Osteocyte (in vitro differentiated cells): ENCODE measurements around the gene TBL1X. TPM values are rescaled to one million over a fixed set of nuclear protein-coding genes. Genes with fewer than 3 reads are reported as not detected.

Source experiments
- DNase-seq: peaks from one replicate; pipeline ENCODE4 v3.0.0; 2021; ENCODE audit warnings: mixed read lengths; ENCODE audit not compliant: unreplicated experiment; ENCODE audit errors: extremely low spot score
- H3K27ac Mint-ChIP-seq: one replicate; pipeline ENCODE4 v1.8.0; 2021; ENCODE audit warnings: mild to moderate bottlenecking, mixed read lengths; ENCODE audit not compliant: unreplicated experiment
- H3K27me3 Mint-ChIP-seq: one replicate; pipeline ENCODE4 v1.8.0; 2021; ENCODE audit warnings: mixed read lengths; ENCODE audit not compliant: unreplicated experiment
- H3K36me3 Mint-ChIP-seq: one replicate; pipeline ENCODE4 v1.8.0; 2021; ENCODE audit warnings: mixed read lengths; ENCODE audit not compliant: unreplicated experiment
- H3K4me1 Mint-ChIP-seq: one replicate; pipeline ENCODE4 v1.8.0; 2021; ENCODE audit warnings: mixed read lengths; ENCODE audit not compliant: unreplicated experiment
- H3K4me3 Mint-ChIP-seq: one replicate; pipeline ENCODE4 v1.8.0; 2021; ENCODE audit warnings: mild to moderate bottlenecking, moderate library complexity, mixed read lengths; ENCODE audit not compliant: unreplicated experiment
- H3K9me3 Mint-ChIP-seq: one replicate; pipeline ENCODE4 v1.8.0; 2021; ENCODE audit warnings: mixed read lengths; ENCODE audit not compliant: unreplicated experiment
- CTCF ChIP-seq: fragments of 200-600 bp; sonication (generic); IDR thresholded peaks from 2 replicates; pipeline ENCODE4 v1.5.0; 2021; ENCODE audit warnings: antibody characterized with exemption, mild to moderate bottlenecking, moderate library complexity
- total RNA-seq: library from RNA; stranded (reverse); gene quantifications from 2 replicates; pipeline ENCODE4 v1.2.1, GENCODE V29; 2021

TBL1X gene
- total RNA-seq, 1 donor from 2014 or later, result 35.3 TPM

- H3K4me1 Mint-ChIP-seq, result peaks cover 16% of the 10 kb centered on the region
- H3K27me3 Mint-ChIP-seq, result no peaks in the 10 kb centered on the region
- no peak overlapping the region for H3K4me3 Mint-ChIP-seq
- no peak for DNase-seq
- H3K9me3 Mint-ChIP-seq, result no peaks in the 10 kb centered on the region
- H3K36me3 Mint-ChIP-seq, result no peaks in the 10 kb centered on the region
- TF ChIP-seq CTCF, result no peak
- H3K27ac Mint-ChIP-seq, result no peak overlapping the region
These were observed 319.5 kb downstream of the TBL1X start for GRCh38 chrX:9784332-9784731.

DNA sequence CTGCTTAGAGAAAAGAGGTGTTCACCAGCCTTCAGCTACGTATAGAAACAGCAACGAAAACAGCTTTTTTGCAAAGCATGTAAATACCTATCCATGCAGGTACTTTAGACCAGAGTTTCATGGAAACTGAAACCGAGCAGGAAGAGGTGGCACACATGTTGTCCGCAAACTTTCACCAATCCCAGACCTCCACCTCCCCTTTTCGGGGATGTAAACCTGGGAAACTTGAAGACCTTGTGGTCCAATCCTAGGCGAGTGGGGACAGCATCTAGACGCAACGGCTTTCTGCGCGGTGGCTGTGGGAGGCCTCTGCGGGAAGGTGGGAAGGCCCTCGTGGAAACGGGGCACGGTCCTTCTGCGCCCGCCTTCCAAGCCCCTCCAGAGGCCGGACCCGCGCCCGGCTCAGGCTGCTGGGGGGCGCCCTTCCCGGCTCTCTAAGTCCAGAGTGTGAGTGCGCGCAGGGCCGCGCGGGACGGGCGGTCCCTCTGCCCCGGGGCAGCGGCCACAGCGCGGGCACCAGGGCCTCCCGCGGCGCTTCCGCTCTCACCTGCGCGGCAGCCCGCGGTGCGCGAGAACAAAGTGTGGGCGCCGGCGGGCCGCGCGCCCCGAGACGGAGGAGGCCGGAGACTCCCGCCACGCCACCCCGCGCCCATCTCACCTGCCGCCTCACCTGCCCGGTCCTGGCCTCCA, 320.5 kb downstream of the TBL1X start:
- Mint-ChIP-seq H3K36me3 (no peaks in the 10 kb centered on the region), H3K27ac (no peak overlapping the region), H3K4me1 (peaks cover 25% of the 10 kb centered on the region), H3K9me3 (no peaks in the 10 kb centered on the region), H3K27me3 (no peaks in the 10 kb centered on the region), H3K4me3 (peak overlapping the region; percentile 44)
- DNase-seq, result no peak
- TF ChIP-seq CTCF, result no peak

- H3K4me3 Mint-ChIP-seq, result peak within 1 kb of the TSS; percentile 78
- no peak for TF ChIP-seq CTCF
- H3K9me3 Mint-ChIP-seq, result no peaks in the 10 kb centered on the region
- H3K4me1 Mint-ChIP-seq, result peaks cover 26% of the 10 kb centered on the region
- H3K27me3 Mint-ChIP-seq, result no peaks in the 10 kb centered on the region
- H3K36me3 Mint-ChIP-seq, result no peaks in the 10 kb centered on the region
- peak within 1 kb of the TSS; percentile 50 for H3K27ac Mint-ChIP-seq
- no peak for DNase-seq
These were observed 321.3 kb downstream of the TBL1X start, which contains the start of gene SHROOM2 for GRCh38 chrX:9785944-9786797. Gene SHROOM2, plus strand, starts transcription at chrX:9786429. Its CDS starts 117 bp downstream, at chrX:9786546.

DNA sequence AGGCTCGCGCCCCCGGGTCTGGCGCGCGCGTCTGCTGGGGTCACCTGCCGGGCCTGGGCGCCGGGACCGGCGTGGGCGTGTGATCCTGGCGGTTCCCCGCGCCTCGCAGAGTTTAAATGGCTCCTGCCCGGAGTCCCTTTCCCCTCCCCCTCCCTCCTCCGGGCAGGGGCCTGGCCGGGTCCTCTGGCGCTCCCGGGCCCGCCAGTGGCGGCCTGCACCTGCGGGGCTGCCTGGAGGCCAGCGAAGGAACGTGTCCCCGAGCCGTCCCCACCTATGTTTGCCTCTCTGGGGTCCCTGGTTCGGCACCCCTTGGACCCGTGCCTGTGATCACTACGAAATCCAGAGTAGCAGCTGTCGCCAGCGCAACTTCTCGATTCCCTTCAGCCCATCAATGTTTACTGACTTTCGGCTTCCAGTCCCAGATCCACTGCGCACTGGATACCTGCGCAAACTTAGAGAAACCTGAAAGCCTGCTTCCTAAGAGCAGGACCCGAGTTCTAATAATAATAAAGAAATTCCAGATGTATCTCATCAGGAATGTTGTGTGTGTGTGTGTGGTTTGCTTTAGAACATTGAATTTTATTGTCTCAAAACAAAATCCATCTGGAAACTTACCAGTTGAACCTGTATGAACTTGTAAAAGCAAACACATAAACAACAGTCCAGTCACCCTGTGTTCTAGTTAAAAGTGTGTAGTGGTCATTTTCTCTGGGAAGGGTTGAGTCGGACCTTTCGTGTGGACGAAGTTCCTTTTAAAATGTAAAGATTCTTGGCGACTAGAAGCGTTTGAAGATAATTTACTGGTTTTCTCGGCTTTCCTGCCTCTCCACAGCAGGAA, 322.2 kb downstream of the TBL1X start:
- Mint-ChIP-seq H3K4me1 (peaks cover 26% of the 10 kb centered on the region), H3K4me3 (peak overlapping the region; percentile 78), H3K27me3 (no peaks in the 10 kb centered on the region), H3K36me3 (no peaks in the 10 kb centered on the region), H3K9me3 (no peaks in the 10 kb centered on the region), H3K27ac (peak overlapping the region; percentile 50)
- TF ChIP-seq CTCF, result no peak
- DNase-seq, result no peak
